GM10266 (cell line): ENCODE data around the gene EEF1G.
"Not testable (repeated sequence)": the region's sequence is repeated elsewhere in the genome, so short reads cannot be mapped to it uniquely, and the experiment has no call there.

ENCODE experiments used
- DNase-seq: peaks from one replicate; pipeline ENCODE4 v3.0.0; 2012; ENCODE audit errors: extremely low spot score
- TF ChIP-seq, protein P1 (sequence below): IDR thresholded peaks from 2 replicates; pipeline ENCODE4 v1.5.1; 2012; ENCODE audit warnings: mild to moderate bottlenecking, low read depth; ENCODE audit not compliant: control insufficient read depth, insufficient read depth; ENCODE audit errors: missing control alignments

EEF1G gene

DNA sequence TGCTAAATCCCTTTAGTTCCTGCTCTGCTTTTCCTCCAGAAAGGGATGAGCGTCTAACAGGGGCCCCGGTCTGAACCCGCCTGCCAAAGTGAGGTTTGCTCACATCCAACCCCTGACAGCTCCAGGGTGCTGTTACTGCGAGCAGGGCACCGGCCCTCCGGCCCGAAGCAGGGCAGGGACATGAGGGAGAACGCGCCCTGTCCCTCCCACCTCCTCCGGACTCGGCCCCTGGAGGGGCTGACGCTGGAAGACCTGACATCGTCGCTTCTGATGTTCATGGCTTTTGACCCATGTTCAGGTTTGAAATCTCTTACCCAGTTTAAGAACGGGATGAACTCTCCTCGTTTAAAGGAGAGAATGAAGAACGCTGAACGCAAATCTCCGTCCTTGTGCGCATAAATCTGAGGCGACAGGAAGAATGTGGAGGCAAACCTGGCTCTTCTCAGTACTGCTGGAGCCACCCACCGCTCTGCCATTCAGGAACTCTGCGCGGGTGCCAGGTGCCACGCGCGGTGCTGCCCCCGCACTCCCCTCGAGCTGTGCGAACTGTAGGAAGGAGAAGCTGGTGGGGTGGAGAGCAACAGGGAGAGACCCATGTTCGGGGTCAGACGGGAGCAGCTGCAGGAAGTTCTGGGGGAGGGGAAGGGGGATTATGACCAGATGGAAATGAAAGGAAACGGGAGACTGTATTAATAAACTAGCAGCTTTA lies 826 bp upstream of the EEF1G start:
- TF ChIP-seq, protein P1, sequence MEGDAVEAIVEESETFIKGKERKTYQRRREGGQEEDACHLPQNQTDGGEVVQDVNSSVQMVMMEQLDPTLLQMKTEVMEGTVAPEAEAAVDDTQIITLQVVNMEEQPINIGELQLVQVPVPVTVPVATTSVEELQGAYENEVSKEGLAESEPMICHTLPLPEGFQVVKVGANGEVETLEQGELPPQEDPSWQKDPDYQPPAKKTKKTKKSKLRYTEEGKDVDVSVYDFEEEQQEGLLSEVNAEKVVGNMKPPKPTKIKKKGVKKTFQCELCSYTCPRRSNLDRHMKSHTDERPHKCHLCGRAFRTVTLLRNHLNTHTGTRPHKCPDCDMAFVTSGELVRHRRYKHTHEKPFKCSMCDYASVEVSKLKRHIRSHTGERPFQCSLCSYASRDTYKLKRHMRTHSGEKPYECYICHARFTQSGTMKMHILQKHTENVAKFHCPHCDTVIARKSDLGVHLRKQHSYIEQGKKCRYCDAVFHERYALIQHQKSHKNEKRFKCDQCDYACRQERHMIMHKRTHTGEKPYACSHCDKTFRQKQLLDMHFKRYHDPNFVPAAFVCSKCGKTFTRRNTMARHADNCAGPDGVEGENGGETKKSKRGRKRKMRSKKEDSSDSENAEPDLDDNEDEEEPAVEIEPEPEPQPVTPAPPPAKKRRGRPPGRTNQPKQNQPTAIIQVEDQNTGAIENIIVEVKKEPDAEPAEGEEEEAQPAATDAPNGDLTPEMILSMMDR, result no peak
- DNase-seq, result no peak

GRCh38 chr11:62573006-62573591 lies 592 bp downstream of the EEF1G start:
- DNase-seq, result no peak
- TF ChIP-seq, protein P1, result no peak

DNA sequence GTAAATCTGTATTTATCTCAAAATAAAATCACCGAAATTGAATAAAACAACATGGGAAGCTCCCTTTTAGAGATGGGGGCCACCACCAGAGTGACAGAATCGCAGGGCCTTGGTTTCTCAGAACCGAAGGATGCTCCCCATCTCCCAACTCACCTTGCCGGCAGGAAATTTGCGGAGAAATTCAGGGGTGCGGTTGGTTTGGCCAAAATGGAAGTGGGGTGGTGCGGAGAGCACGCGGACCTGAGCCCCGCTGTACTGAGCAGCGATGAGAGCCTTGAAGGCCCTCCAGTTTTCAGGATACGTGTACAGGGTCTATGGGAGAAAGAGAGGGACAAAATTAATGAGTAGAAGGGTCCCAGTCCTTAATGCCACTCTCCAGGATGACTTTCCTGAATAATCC lies 1.3 kb downstream of the EEF1G start:
- DNase-seq, result no peak
- TF ChIP-seq, protein P1, result no peak

DNA sequence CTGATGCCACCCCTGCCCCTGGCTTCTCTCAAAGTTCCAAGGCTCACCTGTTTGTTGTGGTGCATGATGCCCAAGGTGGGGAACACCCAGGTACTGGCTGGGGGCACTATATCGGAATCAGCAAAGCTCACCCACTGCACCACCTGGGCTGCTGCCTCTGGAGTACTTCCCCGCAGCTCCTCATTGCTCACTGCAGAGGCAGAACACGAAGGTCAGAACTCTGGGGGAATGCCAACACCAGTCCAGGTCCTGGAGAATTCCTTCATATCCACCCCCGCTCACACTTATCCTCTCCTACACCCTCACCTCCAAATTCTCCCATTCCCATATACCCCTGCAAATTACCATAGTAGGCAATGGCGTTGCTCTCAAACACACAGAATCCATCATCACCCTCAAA lies 2.2 kb downstream of the EEF1G start:
- DNase-seq, result not testable (repeated sequence)

DNA sequence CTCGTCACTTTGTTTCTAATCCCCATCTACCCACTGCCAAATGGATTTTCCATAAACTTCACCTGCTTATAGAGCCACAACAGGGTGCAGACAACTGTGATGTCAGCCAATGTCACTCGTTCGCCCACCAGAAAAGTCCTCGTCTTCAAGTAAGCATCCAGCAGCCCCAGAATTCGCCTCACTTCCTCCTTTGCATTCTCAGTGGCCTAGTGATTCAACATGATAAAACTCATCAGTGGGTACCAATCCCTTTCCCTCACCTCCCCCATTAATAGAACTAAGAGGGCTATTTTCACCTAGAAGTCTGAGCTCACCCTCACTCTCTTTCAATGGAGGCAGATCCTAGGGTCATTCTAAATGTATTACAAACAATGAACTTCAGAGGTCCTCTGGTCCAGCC lies 2.8 kb downstream of the EEF1G start:
- DNase-seq, result not testable (repeated sequence)

DNA sequence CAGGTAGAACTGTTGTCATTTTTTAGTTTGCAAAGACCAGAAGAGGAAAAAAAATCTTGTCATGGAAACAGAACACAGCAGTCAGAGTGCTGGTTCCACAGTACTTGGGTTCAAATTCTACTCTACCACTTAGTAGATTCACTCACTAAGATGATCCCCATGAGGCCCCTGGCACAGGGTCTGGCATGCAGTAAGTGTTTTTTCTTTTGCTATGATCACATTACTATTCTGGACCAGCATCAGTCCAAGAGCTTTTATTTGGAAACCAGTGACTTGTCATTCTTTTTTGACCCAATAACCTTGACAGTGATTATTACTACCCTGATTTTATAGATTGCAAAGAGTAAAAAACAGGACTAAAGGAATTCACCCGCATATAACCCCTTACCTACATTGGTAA lies 4.1 kb downstream of the EEF1G start:
- TF ChIP-seq, protein P1, result no peak
- DNase-seq, result no peak

GRCh38 chr11:62567018-62567633 lies 6.6 kb downstream of the EEF1G start:
- TF ChIP-seq, protein P1, result no peak
- DNase-seq, result no peak

GRCh38 chr11:62566247-62566646 lies 7.4 kb downstream of the EEF1G start:
- TF ChIP-seq, protein P1, result no peak
- no peak for DNase-seq
